Spleen (tissue), 11 donors: ENCODE results near the gene FILIP1L. TPM values are rescaled to one million over a fixed set of nuclear protein-coding genes. Genes with fewer than 3 reads are reported as not detected.

Experiments used
- DNase-seq: peaks from one replicate; pipeline ENCODE4 v3.0.0-alpha.2; 2020
- H3K27ac ChIP-seq, 8 donors: fragments of 200-600 bp; sonication (generic) in 7 of 8; 1 replicate in 4 of 8; 2 replicates in 4 of 8; pipeline versions ENCODE4 v1.5.0 to v1.8.0; 2016 to 2021; ENCODE audit warnings: inconsistent platforms in 4 of 8, mild to moderate bottlenecking in 4 of 8, moderate library complexity in 1 of 8
- H3K27me3 ChIP-seq, 7 donors: fragments of 200-600 bp; sonication (generic) in 6 of 7; replicated peaks in 1 of 7; 1 replicate in 4 of 7; 2 replicates in 3 of 7; pipeline versions ENCODE4 v1.5.0 to v1.8.0; 2016 to 2021; ENCODE audit warnings: inconsistent platforms in 3 of 7, mild to moderate bottlenecking in 1 of 7
- H3K36me3 ChIP-seq, 6 donors: fragments of 200-600 bp; sonication (generic) in 5 of 6; 1 replicate in 4 of 6; 2 replicates in 2 of 6; pipeline versions ENCODE4 v1.5.0 to v1.8.0; 2016 to 2021; ENCODE audit warnings: inconsistent platforms in 2 of 6
- H3K4me1 ChIP-seq, 6 donors: fragments of 200-600 bp; sonication (generic) in 5 of 6; 1 replicate in 3 of 6; 2 replicates in 3 of 6; pipeline versions ENCODE4 v1.5.0 to v1.8.0; 2016 to 2021; ENCODE audit warnings: inconsistent platforms in 3 of 6
- H3K4me3 ChIP-seq, 8 donors: fragments of 200-600 bp; sonication (generic) in 7 of 8; 1 replicate in 4 of 8; 2 replicates in 4 of 8; pipeline versions ENCODE4 v1.5.0 to v1.8.0; 2016 to 2021; ENCODE audit warnings: inconsistent platforms in 4 of 8, mild to moderate bottlenecking in 4 of 8, moderate library complexity in 2 of 8
- H3K9me3 ChIP-seq, 8 donors: fragments of 200-600 bp; sonication (generic) in 7 of 8; 1 replicate in 4 of 8; 2 replicates in 4 of 8; pipeline versions ENCODE4 v1.5.0 to v1.8.0; 2016 to 2021; ENCODE audit warnings: inconsistent platforms in 4 of 8
- POLR2A ChIP-seq, 3 donors: fragments of 450-650 bp; IDR thresholded peaks; one replicate each; pipeline ENCODE4 v1.5.1; 2017; ENCODE audit warnings: antibody characterized with exemption in 3 of 3, mild to moderate bottlenecking in 1 of 3
- POLR2AphosphoS5 ChIP-seq, 3 donors: sonication (generic); formaldehyde crosslinking; IDR thresholded peaks; one replicate each; pipeline ENCODE4 v1.5.1; 2017; ENCODE audit warnings: antibody characterized with exemption in 3 of 3
- WGBS, 5 donors: extraction: QIAGEN DNeasy Blood & Tissue Kit in 3 of 5; methylation state at CpG; one replicate each; pipeline versions ENCODE4 v1.1.5 to v1.1.7; 2013 to 2018; 5-methylcytosine and 5-hydroxymethylcytosine counted together
- intact Hi-C: fragments of 100-400 bp; cut with DNase I; formaldehyde crosslinking; loops from one replicate; pipeline ENCODE4 v1.15.0; 2023; ENCODE audit warnings: low total_unique reads
- polyA plus RNA-seq, 3 donors: library from polyadenylated mRNA; stranded (reverse); fragments of 200-250 nt; gene quantifications; one replicate each; pipeline ENCODE4 v1.2.1, GENCODE V29; 2013
- total RNA-seq, 7 donors: library from RNA; depleted of rRNA in 3 of 7; stranded (reverse); fragments of >200 nt in 3 of 7; fragmentation: NEBNext Ultra II Directional in 4 of 7; extraction: Animal tissue kit (Norgen Biotek cat#: 25700) in 4 of 7; gene quantifications; one replicate each; pipeline versions ENCODE4 v1.1.0 to v1.2.1, GENCODE V29; 2016 to 2021
- TF ChIP-seq, protein P1 (sequence below), 11 experiments: fragments of 200-600 bp in 7 of 11; fragments of 450-650 bp in 4 of 11; sonication (generic) in 4 of 11; IDR thresholded peaks in 8 of 11; conservative IDR thresholded peaks in 3 of 11; 1 replicate in 7 of 11; 2 replicates in 4 of 11; pipeline versions ENCODE4 v1.4.0 to v1.8.0; 2016 to 2021; ENCODE audit warnings: antibody characterized with exemption in 11 of 11, inconsistent platforms in 4 of 11, mild to moderate bottlenecking in 1 of 11
- donor health status: healthy with polysubstance abuse.
- donor health status: DM: no; HTN: no; CAD: no; lungs with moderate emphysema.
- donor health status: DM: no; HTN: no; CAD: no.
- donor health status: Bipolar disorder and iron deficiency.
- donor health status: healthy.
- donor health status: DM: no; HTN: no; CAD: no.
- donor health status: DM: yes; HTN: yes; CAD: no.

Gene FILIP1L
- total and polyA plus RNA-seq, 10 donors: 11.1 to 47.7 (median 30.9) TPM

- 68 to 74% (median 71%) methylated on average over 4 of the region's 4 CpGs for WGBS, 5 donors
- intact Hi-C loops: no loop called here
- no peak overlapping the region for H3K4me3 ChIP-seq
- no peak overlapping the region for H3K27ac ChIP-seq
- no peak for DNase-seq
- H3K36me3 ChIP-seq: no peaks in the 10 kb centered on the region
- no peaks in the 10 kb centered on the region for H3K27me3 ChIP-seq
- peaks cover 0 to 37% (median 14%) of the 10 kb centered on the region in 6 donors for H3K4me1 ChIP-seq
- no peaks in the 10 kb centered on the region for H3K9me3 ChIP-seq
- no peak for TF ChIP-seq POLR2AphosphoS5 (IDR thresholded peaks at IDR 0.05)
Observed at GRCh38 chr3:100107221-100107814, 7.0 kb downstream of the FILIP1L start.

DNA sequence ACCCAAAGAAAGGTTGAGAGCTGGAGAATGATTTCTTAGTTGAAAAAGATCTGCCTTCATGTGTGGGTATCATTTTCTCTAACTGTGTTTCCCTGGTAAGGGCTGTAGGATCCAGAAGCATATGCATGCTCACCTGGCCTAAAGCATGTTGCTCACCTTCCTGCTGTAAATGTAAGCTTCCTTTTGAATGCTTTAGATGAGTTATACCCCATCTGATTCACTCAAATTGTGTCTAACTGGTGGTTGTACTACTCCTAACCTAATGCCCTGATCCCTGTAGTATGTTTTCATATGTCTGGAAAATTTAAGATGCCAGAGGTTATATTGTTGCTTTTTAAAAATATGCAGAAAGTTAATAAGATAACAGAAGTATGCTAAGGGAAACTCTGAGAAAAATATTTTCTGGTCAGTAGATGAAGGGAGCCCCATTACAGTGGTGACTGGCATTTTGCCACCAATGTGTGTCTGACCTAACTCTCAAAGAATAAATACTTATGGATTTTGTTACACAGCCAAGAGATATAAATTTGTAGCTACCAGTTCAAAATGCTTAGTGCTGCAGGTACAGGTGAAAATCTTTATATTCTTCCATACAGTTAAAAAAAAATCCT, 7.7 kb downstream of the FILIP1L start:
- Histone ChIP-seq H3K36me3 (no peaks in the 10 kb centered on the region), H3K4me1 (peaks cover 0 to 37% (median 14%) of the 10 kb centered on the region in 6 donors), H3K9me3 (no peaks in the 10 kb centered on the region), H3K4me3 (no peak overlapping the region), H3K27me3 (no peaks in the 10 kb centered on the region), H3K27ac (peak overlapping the region in 1 of 8 donors; percentile 14)
- TF ChIP-seq, protein P1, sequence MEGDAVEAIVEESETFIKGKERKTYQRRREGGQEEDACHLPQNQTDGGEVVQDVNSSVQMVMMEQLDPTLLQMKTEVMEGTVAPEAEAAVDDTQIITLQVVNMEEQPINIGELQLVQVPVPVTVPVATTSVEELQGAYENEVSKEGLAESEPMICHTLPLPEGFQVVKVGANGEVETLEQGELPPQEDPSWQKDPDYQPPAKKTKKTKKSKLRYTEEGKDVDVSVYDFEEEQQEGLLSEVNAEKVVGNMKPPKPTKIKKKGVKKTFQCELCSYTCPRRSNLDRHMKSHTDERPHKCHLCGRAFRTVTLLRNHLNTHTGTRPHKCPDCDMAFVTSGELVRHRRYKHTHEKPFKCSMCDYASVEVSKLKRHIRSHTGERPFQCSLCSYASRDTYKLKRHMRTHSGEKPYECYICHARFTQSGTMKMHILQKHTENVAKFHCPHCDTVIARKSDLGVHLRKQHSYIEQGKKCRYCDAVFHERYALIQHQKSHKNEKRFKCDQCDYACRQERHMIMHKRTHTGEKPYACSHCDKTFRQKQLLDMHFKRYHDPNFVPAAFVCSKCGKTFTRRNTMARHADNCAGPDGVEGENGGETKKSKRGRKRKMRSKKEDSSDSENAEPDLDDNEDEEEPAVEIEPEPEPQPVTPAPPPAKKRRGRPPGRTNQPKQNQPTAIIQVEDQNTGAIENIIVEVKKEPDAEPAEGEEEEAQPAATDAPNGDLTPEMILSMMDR (IDR thresholded peaks at IDR 0.05 in 8 of 11, conservative IDR thresholded peaks at IDR 0.05 in 3 of 11): no peak
- TF ChIP-seq POLR2A (IDR thresholded peaks at IDR 0.05) (no peak), POLR2AphosphoS5 (IDR thresholded peaks at IDR 0.05) (no peak)
- DNase-seq: no peak
- intact Hi-C loops: no loop called here

GRCh38 chr3:100106094-100106493, 8.2 kb downstream of the FILIP1L start:
- Histone ChIP-seq H3K4me1 (peaks cover 0 to 37% (median 14%) of the 10 kb centered on the region in 6 donors), H3K27ac (peak overlapping the region in 1 of 8 donors; percentile 14), H3K9me3 (no peaks in the 10 kb centered on the region), H3K4me3 (no peak overlapping the region), H3K36me3 (no peaks in the 10 kb centered on the region), H3K27me3 (no peaks in the 10 kb centered on the region)
- TF ChIP-seq, protein P1 (IDR thresholded peaks at IDR 0.05 in 8 of 11, conservative IDR thresholded peaks at IDR 0.05 in 3 of 11): no peak
- TF ChIP-seq POLR2AphosphoS5 (IDR thresholded peaks at IDR 0.05) (no peak), POLR2A (IDR thresholded peaks at IDR 0.05) (no peak)
- no peak for DNase-seq
- intact Hi-C loops: no loop called here

DNA sequence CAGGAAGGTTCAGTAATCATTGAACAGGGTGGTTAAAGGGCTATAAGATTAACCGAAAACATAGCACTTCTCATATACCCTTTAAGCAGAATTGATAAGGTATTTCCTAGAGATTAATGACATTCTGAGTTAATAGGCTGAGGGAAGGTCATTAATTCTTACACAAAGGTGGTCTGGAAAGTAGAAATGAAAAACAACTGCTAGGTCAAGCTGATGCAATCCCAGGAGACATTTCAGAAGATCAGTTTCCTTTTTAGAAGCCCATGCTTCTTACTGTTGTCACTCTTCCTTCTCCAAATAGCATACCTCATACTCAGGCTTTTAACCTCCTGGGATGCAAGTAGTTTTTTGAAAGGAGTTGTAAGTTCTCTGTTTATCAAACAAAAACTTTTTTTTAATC, 8.8 kb downstream of the FILIP1L start:
- Histone ChIP-seq H3K4me1 (peaks cover 0 to 37% (median 14%) of the 10 kb centered on the region in 6 donors), H3K27me3 (no peaks in the 10 kb centered on the region), H3K36me3 (no peaks in the 10 kb centered on the region), H3K4me3 (no peak overlapping the region), H3K27ac (peak overlapping the region in 3 of 8 donors; percentile 14 to 53 (median 43)), H3K9me3 (no peaks in the 10 kb centered on the region)
- WGBS, 5 donors: 78 to 98% (median 93%) methylated on average over 1 of the region's 1 CpG
- DNase-seq: no peak
- intact Hi-C loops: no loop called here
- TF ChIP-seq POLR2AphosphoS5 (IDR thresholded peaks at IDR 0.05) (no peak), POLR2A (IDR thresholded peaks at IDR 0.05) (no peak)
- TF ChIP-seq, protein P1 (IDR thresholded peaks at IDR 0.05 in 8 of 11, conservative IDR thresholded peaks at IDR 0.05 in 3 of 11): no peak
